HFFc6 (cell line): ENCODE measurements around the gene DLG2. TPM values are rescaled to one million over a fixed set of nuclear protein-coding genes. Genes with fewer than 3 reads are reported as not detected.

ENCODE experiments used
- DNase-seq: peaks from one replicate; pipeline ENCODE4 v3.0.0-alpha.2; 2018
- H3K27ac Mint-ChIP-seq: 2 replicates; pipeline ENCODE4 v1.8.0; 2020; ENCODE audit warnings: mild to moderate bottlenecking, mixed read lengths
- H3K27me3 Mint-ChIP-seq: 2 replicates; pipeline ENCODE4 v1.8.0; 2021; ENCODE audit warnings: mild to moderate bottlenecking, moderate library complexity, mixed read lengths; ENCODE audit not compliant: insufficient read depth
- H3K36me3 Mint-ChIP-seq: 2 replicates; pipeline ENCODE4 v1.8.0; 2021; ENCODE audit warnings: low read depth, mixed read lengths
- H3K4me1 Mint-ChIP-seq: 2 replicates; pipeline ENCODE4 v1.8.0; 2020; ENCODE audit warnings: low read depth, mixed read lengths
- H3K4me3 Mint-ChIP-seq: 2 replicates; pipeline ENCODE4 v1.8.0; 2020; ENCODE audit warnings: mild to moderate bottlenecking, moderate library complexity, mixed read lengths
- H3K9me3 Mint-ChIP-seq: 2 replicates; pipeline ENCODE4 v1.8.0; 2020; ENCODE audit warnings: mild to moderate bottlenecking, mixed read lengths
- CTCF ChIP-seq: fragments of 200-600 bp; sonication (generic); IDR thresholded peaks from 2 replicates; pipeline ENCODE4 v1.5.0; 2021; ENCODE audit warnings: antibody characterized with exemption, mild to moderate bottlenecking
- total RNA-seq, 6 experiments: library from RNA; stranded (reverse); fragmentation: NEBNext Ultra II Directional; extraction: Animal tissue kit (Norgen Biotek cat#: 25700); gene quantifications; 2 replicates in 1 of 6; 3 replicates in 5 of 6; pipeline ENCODE4 v1.2.3, GENCODE V29; 2021

DLG2 gene
- total RNA-seq, 6 experiments from 2014 or later = 0.39 to 1.00 (median 0.80) TPM; not detected in 1

GRCh38 chr11:84947070-84947469 lies 680.1 kb downstream of the DLG2 start:
- Mint-ChIP-seq H3K4me3 (no peak overlapping the region), H3K36me3 (peaks cover 5% of the 10 kb centered on the region; the same call in 1 of the 2 replicates), H3K27me3 (no peaks in the 10 kb centered on the region; the same call in 1 of the 2 replicates), H3K9me3 (peaks cover 4% of the 10 kb centered on the region; the same call in 1 of the 2 replicates), H3K4me1 (peaks cover 6% of the 10 kb centered on the region; the same call in 1 of the 2 replicates), H3K27ac (no peak overlapping the region)
- TF ChIP-seq CTCF = no peak
- DNase-seq = no peak

GRCh38 chr11:84930863-84931262 lies 696.3 kb downstream of the DLG2 start:
- Mint-ChIP-seq H3K27ac (no peak overlapping the region), H3K4me3 (no peak overlapping the region), H3K4me1 (no peaks in the 10 kb centered on the region), H3K27me3 (no peaks in the 10 kb centered on the region; the same call in 1 of the 2 replicates), H3K36me3 (no peaks in the 10 kb centered on the region), H3K9me3 (no peaks in the 10 kb centered on the region)
- TF ChIP-seq CTCF = no peak
- DNase-seq = no peak

- TF ChIP-seq CTCF = no peak
- Mint-ChIP-seq H3K27me3 (no peaks in the 10 kb centered on the region; the same call in 1 of the 2 replicates), H3K36me3 (no peaks in the 10 kb centered on the region), H3K4me3 (no peak overlapping the region), H3K4me1 (no peaks in the 10 kb centered on the region), H3K9me3 (no peaks in the 10 kb centered on the region), H3K27ac (no peak overlapping the region)
- no peak for DNase-seq
These were observed 697.4 kb downstream of the DLG2 start for GRCh38 chr11:84929738-84930137.

DNA sequence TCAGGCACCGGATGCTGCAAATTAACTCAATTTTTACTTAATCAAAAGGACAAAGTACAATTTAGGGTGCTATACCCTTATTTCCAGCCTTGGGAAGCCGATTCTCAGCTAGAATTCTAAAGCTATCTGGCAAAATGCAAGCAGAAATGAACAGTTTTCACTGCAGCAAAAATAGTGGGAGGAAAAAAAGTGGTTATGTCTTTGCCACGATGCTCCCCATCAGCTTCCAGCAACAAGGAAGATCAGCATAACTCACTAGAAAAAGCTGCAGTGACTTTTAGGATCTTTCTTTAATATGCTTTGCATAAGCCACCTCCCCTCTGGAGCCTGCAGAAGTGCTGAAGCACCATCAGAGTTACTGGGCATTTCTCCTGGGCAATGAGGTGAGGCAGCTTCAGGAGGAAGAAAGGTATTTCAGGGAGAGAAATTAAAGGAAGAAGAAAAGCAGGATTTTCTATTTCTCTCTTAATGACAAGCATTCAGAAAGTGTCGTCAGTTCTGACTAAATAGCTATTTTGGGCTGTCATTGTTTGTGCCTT lies 702.9 kb downstream of the DLG2 start:
- peaks cover 17% of the 10 kb centered on the region; the same call in 1 of the 2 replicates for H3K4me1 Mint-ChIP-seq

GRCh38 chr11:84923489-84923888 lies 703.7 kb downstream of the DLG2 start:
- no peak for TF ChIP-seq CTCF
- Mint-ChIP-seq H3K27me3 (peaks cover 15% of the 10 kb centered on the region; the same call in 1 of the 2 replicates), H3K9me3 (no peaks in the 10 kb centered on the region), H3K36me3 (no peaks in the 10 kb centered on the region), H3K27ac (no peak overlapping the region), H3K4me1 (peaks cover 17% of the 10 kb centered on the region; the same call in 1 of the 2 replicates), H3K4me3 (no peak overlapping the region; the same call in 1 of the 2 replicates)
- no peak for DNase-seq

More for the DNA sequence above, 702.9 kb downstream of the DLG2 start:
- Mint-ChIP-seq H3K9me3 (no peaks in the 10 kb centered on the region), H3K27me3 (peaks cover 15% of the 10 kb centered on the region; the same call in 1 of the 2 replicates), H3K4me3 (no peak overlapping the region), H3K27ac (no peak overlapping the region), H3K36me3 (no peaks in the 10 kb centered on the region)
- DNase-seq = no peak
- TF ChIP-seq CTCF = no peak
